ENCODE data around the gene COX14.

COX14 gene

GRCh38 chr12:50084775-50085614 lies 27.0 kb upstream of the COX14 start, which contains the start of gene SMARCD1:
SMARCD1 (plus strand) TSS chr12:50085342; CDS start chr12:50085370, 28 bp downstream.
- FAIRE-seq (no peak), DNase-seq (ENCODE audit: insufficient read length, low spot score) (peak; percentile 86)
- TF ChIP-seq CTCF (IDR thresholded peaks at IDR 0.05; ENCODE audit: insufficient read depth, missing control alignments), result peak; percentile 75

- FAIRE-seq (no peak), DNase-seq (ENCODE audit: insufficient read length, low spot score) (no peak)
- TF ChIP-seq CTCF (IDR thresholded peaks at IDR 0.05; ENCODE audit: insufficient read depth, missing control alignments), result no peak
Measured at GRCh38 chr12:50085615-50086072, 26.4 kb upstream of the COX14 start.

- DNase-seq (ENCODE audit: insufficient read length, low spot score), result no peak
- no peak for TF ChIP-seq CTCF (IDR thresholded peaks at IDR 0.05; ENCODE audit: insufficient read depth, missing control alignments)
- FAIRE-seq, result no peak
Measured at GRCh38 chr12:50086148-50086547, 25.9 kb upstream of the COX14 start.

GRCh38 chr12:50087151-50087550 lies 24.9 kb upstream of the COX14 start:
- DNase-seq (ENCODE audit: insufficient read length, low spot score), result no peak
- no peak for FAIRE-seq
- no peak for TF ChIP-seq CTCF (IDR thresholded peaks at IDR 0.05; ENCODE audit: insufficient read depth, missing control alignments)

- no peak for DNase-seq (ENCODE audit: insufficient read length, low spot score)
- no peak for FAIRE-seq
- no peak for TF ChIP-seq CTCF (IDR thresholded peaks at IDR 0.05; ENCODE audit: insufficient read depth, missing control alignments)
Measured at GRCh38 chr12:50087995-50088394, 24.0 kb upstream of the COX14 start.

- FAIRE-seq (no peak), DNase-seq (ENCODE audit: insufficient read length, low spot score) (no peak)
- peak; percentile 71 for TF ChIP-seq CTCF (IDR thresholded peaks at IDR 0.05; ENCODE audit: insufficient read depth, missing control alignments)
Measured at GRCh38 chr12:50088577-50089335, 23.3 kb upstream of the COX14 start.
